ENCODE measurements around the gene WNT1. TPM values are rescaled to one million over a fixed set of nuclear protein-coding genes. Genes with fewer than 3 reads are reported as not detected.

WNT1 gene
- total RNA-seq, 1 experiment from 2014 or later = not detected

DNA sequence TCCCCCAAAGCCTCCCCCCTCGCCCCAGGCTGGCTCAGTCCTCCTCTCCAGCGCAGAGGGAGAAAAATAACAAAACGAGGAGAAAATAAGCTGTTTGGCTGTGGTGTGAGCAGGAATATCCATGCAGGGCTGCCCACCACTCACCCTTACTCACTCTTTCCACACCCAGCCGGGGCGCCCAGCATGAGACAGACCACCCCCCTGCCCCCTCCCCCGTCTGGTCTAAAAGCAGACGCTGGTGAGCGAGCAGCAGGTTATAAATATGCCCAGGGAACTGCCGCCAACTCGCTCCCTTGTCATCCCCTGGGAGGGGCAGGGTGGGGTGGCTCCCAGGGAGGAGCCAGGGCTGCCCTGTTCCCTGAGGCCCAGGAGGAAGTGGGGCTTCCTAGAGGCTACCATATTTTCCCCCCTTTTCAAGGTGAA is 7.4 kb downstream of the WNT1 start:
- H3K36me3 Mint-ChIP-seq (ENCODE audit: insufficient read depth in 1 of 3, low read depth in 3 of 3) = no peaks in the 10 kb centered on the region
- H3K27ac Mint-ChIP-seq = no peak overlapping the region
- Histone ChIP-seq H2BK12ac (ENCODE audit: insufficient read length, low read depth, low read length) (no peak overlapping the region), H3K9me3 (ENCODE audit: control insufficient read depth, low read depth, low read length) (no peaks in the 10 kb centered on the region), H3K23ac (ENCODE audit: insufficient read length, low read depth, low read length) (no peak overlapping the region), H3K4me2 (ENCODE audit: insufficient read depth, insufficient read length, low read length) (no peak overlapping the region), H2BK20ac (ENCODE audit: low read depth, low read length, poor library complexity, severe bottlenecking) (no peak overlapping the region), H3K56ac (ENCODE audit: insufficient read length, low read depth, low read length) (no peak overlapping the region), H3K4ac (ENCODE audit: low read depth, low read length) (no peak overlapping the region), H3K9ac (ENCODE audit: extremely low read depth, insufficient read length, low read length) (no peak overlapping the region), H4K5ac (ENCODE audit: insufficient read length, low read depth, low read length) (no peak overlapping the region), H4K91ac (ENCODE audit: insufficient read length, low read depth, low read length) (no peak overlapping the region), H4K20me1 (ENCODE audit: control insufficient read depth, insufficient read depth, insufficient read length) (no peaks in the 10 kb centered on the region), H3K14ac (ENCODE audit: insufficient read depth, low read length) (no peak overlapping the region), H3K4me1 (ENCODE audit: insufficient read depth, low read length) (no peaks in the 10 kb centered on the region), H3K27ac (ENCODE audit: insufficient read length, low read depth, low read length) (no peak overlapping the region), H3K79me2 (ENCODE audit: insufficient read depth, low read length) (no peaks in the 10 kb centered on the region), H3K27me3 (ENCODE audit: insufficient read depth, low read length) (peaks cover 54% of the 10 kb centered on the region), H3K18ac (ENCODE audit: insufficient read length, low read depth, low read length) (no peak overlapping the region), H3T11ph (ENCODE audit: low read length) (no peak overlapping the region), H3K23me2 (ENCODE audit: insufficient read length, low read depth, low read length, poor library complexity, severe bottlenecking) (peaks cover 4% of the 10 kb centered on the region), H2BK120ac (ENCODE audit: low read depth, low read length, poor library complexity, severe bottlenecking) (no peak overlapping the region), H4K8ac (replicated peaks; ENCODE audit: insufficient read length, low read depth, low read length) (no peak overlapping the region), H2BK5ac (ENCODE audit: insufficient read length, low read length) (no peak overlapping the region), H2AFZ (ENCODE audit: low read length) (no peak overlapping the region), H2AK5ac (ENCODE audit: insufficient read length, low read length) (no peak overlapping the region), H2BK15ac (ENCODE audit: low read depth, low read length) (no peak overlapping the region), H3K79me1 (ENCODE audit: insufficient read depth, low read depth, low read length, poor library complexity, severe bottlenecking) (no peaks in the 10 kb centered on the region)
- peaks cover 0 to 2% of the 10 kb centered on the region in 2 experiments; a peak in 3 of 5 replicates for H3K9me3 Mint-ChIP-seq
- no CpG with 5 or more reads among the region's 10 CpGs for WGBS (ENCODE audit: extremely low coverage, insufficient read length, low lambda C conversion rate)
- peaks cover 10 to 33% of the 10 kb centered on the region in 2 experiments for H3K4me1 Mint-ChIP-seq
- DNase-seq = no peak
- no peak for TF ChIP-seq CTCF (conservative IDR thresholded peaks at IDR 0.05)
- H3K27me3 Mint-ChIP-seq (ENCODE audit: low read depth) = peaks cover 97% of the 10 kb centered on the region
- H3K4me3 Mint-ChIP-seq = no peak overlapping the region

Data from H9 (cell line).